Common myeloid progenitor, CD34-positive (primary cell): ENCODE measurements around the gene CHAMP1.

Source experiments
- CTCF ChIA-PET: fragments of 350-600 bp; sonication (Branson Sonifier 250); formaldehyde crosslinking; loops from one replicate; lab custom pipeline; 2021; ENCODE audit warnings: antibody characterized with exemption; lab: Charles Lee
- POLR2A ChIA-PET: fragments of 350-600 bp; sonication (Branson Sonifier 250); formaldehyde crosslinking; loops from one replicate; lab custom pipeline; 2021; ENCODE audit warnings: antibody characterized with exemption; lab: Charles Lee
- DNase-seq, 3 donors: peaks; one replicate each; pipeline versions ENCODE4 v3.0.0 to v3.0.0-alpha.2; 2013
- H3K27ac ChIP-seq, 2 experiments: 1 replicate in 1 of 2; 2 replicates in 1 of 2; pipeline ENCODE4 v1.7.0; 2013; ENCODE audit warnings: inconsistent platforms in 2 of 2, low read length in 2 of 2, mild to moderate bottlenecking in 2 of 2, low read depth in 1 of 2, moderate library complexity in 1 of 2; ENCODE audit not compliant: severe bottlenecking in 2 of 2, insufficient read depth in 1 of 2, poor library complexity in 1 of 2
- H3K27me3 ChIP-seq, 5 experiments: replicated peaks in 2 of 5; 1 replicate in 3 of 5; 2 replicates in 2 of 5; pipeline versions ENCODE4 v1.6.1 to v1.7.0; 2013; ENCODE audit warnings: low read length in 4 of 5, mild to moderate bottlenecking in 2 of 5, moderate library complexity in 2 of 5, inconsistent platforms in 1 of 5; ENCODE audit not compliant: insufficient read depth in 5 of 5, control insufficient read depth in 4 of 5
- H3K36me3 ChIP-seq, 4 experiments: 1 replicate in 2 of 4; 2 replicates in 2 of 4; pipeline versions ENCODE4 v1.6.1 to v1.7.0; 2013; ENCODE audit warnings: low read length in 3 of 4, control low read depth in 1 of 4, mild to moderate bottlenecking in 1 of 4; ENCODE audit not compliant: control insufficient read depth in 4 of 4, insufficient read depth in 4 of 4
- H3K4me1 ChIP-seq, 4 experiments: 1 replicate in 3 of 4; 2 replicates in 1 of 4; pipeline versions ENCODE4 v1.6.1 to v1.7.1; 2013; ENCODE audit warnings: low read length in 3 of 4, mild to moderate bottlenecking in 3 of 4, control low read depth in 1 of 4, inconsistent platforms in 1 of 4, moderate library complexity in 1 of 4; ENCODE audit not compliant: control insufficient read depth in 4 of 4, insufficient read depth in 4 of 4; ENCODE audit errors: control extremely low read depth in 1 of 4
- H3K4me3 ChIP-seq, 7 experiments: 1 replicate in 4 of 7; 2 replicates in 3 of 7; pipeline versions ENCODE4 v1.5.1 to v1.7.0; 2013; ENCODE audit warnings: mild to moderate bottlenecking in 7 of 7, low read length in 6 of 7, moderate library complexity in 6 of 7, inconsistent platforms in 2 of 7, low read depth in 2 of 7, control low read depth in 1 of 7; ENCODE audit not compliant: insufficient read depth in 4 of 7, control insufficient read depth in 1 of 7; ENCODE audit errors: extremely low read depth in 1 of 7
- H3K9me3 ChIP-seq, 5 experiments: 1 replicate in 4 of 5; 2 replicates in 1 of 5; pipeline versions ENCODE4 v1.6.1 to v1.7.1; 2013; ENCODE audit warnings: low read length in 4 of 5, mild to moderate bottlenecking in 2 of 5, inconsistent platforms in 1 of 5, low read depth in 1 of 5, moderate library complexity in 1 of 5; ENCODE audit not compliant: control insufficient read depth in 4 of 5, insufficient read depth in 2 of 5; ENCODE audit errors: control extremely low read depth in 1 of 5
- WGBS: methylation state at CpG from one replicate; pipeline ENCODE4 v1.1.5; 2013; ENCODE audit not compliant: insufficient coverage; 5-methylcytosine and 5-hydroxymethylcytosine counted together

The CHAMP1 gene

DNA sequence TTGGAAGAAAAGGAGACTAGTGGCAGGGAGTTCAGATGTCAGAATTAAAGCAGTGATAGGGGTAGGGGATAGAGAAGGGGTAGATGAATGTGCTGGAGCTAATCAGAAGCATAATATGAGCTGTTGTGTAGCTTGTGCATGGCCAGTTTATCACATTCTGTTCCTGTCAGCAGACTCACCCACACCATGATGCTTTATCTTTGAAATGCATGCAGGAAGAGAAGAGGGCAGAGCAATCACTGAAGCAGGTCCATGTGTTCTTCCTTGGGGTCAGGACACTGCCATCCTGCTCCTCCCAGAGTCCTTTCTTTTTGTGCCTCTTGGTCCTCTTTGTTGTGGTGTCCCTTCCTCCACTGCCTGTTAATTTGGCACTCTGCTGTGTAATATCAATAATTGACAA lies 5.8 kb downstream of the CHAMP1 start:
- peak; percentile 22 to 47 (median 26) for DNase-seq
- Histone ChIP-seq H3K36me3 (peaks cover 5 to 49% (median 34%) of the 10 kb centered on the region in 4 experiments), H3K4me1 (peaks cover 4 to 30% (median 16%) of the 10 kb centered on the region in 4 experiments), H3K27me3 (no peaks in the 10 kb centered on the region), H3K4me3 (no peak overlapping the region), H3K9me3 (no peaks in the 10 kb centered on the region), H3K27ac (peak overlapping the region in 1 of 2 experiments; percentile 55)
- POLR2A ChIA-PET: no interaction called here
- CTCF ChIA-PET: no interaction called here

DNA sequence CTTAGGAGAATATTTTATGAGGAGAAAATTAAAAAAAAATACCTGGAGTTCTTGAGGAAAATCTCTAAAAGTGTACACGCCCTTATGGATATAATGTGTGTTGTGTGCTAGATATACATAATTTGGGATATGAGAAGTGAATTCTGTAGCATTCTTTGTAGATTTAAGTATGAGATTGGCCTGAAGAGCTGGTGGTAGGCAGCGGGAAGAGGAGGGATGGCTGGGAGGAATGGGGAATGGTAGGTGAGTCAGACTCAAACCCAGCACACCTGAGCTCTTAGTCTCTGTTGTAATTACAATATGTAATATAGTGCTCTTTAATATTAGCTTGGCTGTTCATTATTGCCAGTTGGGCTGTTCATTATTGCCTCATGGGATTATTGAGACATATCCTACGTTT lies 7.0 kb downstream of the CHAMP1 start:
- H3K4me1 ChIP-seq: peaks cover 0 to 20% (median 9%) of the 10 kb centered on the region in 4 experiments
- CTCF ChIA-PET: no interaction called here
- no peaks in the 10 kb centered on the region for H3K9me3 ChIP-seq
- POLR2A ChIA-PET: no interaction called here
- WGBS: 100% methylated on average over 2 of the region's 3 CpGs
- DNase-seq: no peak
- H3K27me3 ChIP-seq: no peaks in the 10 kb centered on the region
- no peak overlapping the region for H3K27ac ChIP-seq
- no peak overlapping the region for H3K4me3 ChIP-seq
- peaks cover 7 to 59% (median 42%) of the 10 kb centered on the region in 4 experiments for H3K36me3 ChIP-seq

DNA sequence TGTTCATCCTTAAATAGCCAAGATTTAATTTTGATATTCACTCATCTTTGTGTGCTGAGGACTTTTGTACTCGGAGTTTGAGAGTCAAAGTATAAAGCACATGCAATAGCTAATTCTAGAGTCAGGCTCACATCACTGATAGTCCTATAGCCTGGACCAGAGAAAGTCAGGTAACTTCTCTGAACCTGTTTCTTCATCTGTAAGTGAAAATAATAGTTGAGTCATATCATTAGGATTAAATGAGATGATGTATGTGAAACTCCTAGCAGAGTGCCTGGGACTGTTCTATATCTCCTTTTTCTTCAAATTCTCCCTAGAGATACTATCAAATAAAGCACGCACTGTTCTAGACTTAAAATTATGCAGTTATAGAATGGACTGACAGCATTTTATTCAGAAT lies 9.0 kb downstream of the CHAMP1 start:
- CTCF ChIA-PET: interaction anchor here (1.2 kb wide), 1 partner anchor 15 kb away, joined by 5 read pairs; no protein-coding TSS in a partner anchor
- POLR2A ChIA-PET: no interaction called here
- Histone ChIP-seq H3K36me3 (peaks cover 7 to 71% (median 49%) of the 10 kb centered on the region in 4 experiments), H3K27ac (no peak overlapping the region), H3K4me1 (peaks cover 0 to 16% (median 4%) of the 10 kb centered on the region in 4 experiments), H3K4me3 (no peak overlapping the region), H3K27me3 (no peaks in the 10 kb centered on the region), H3K9me3 (no peaks in the 10 kb centered on the region)
- no peak for DNase-seq
- no CpG with 5 or more reads among the region's 2 CpGs for whole genome bisulfite sequencing

GRCh38 chr13:114324334-114324733 lies 10.0 kb downstream of the CHAMP1 start:
- Histone ChIP-seq H3K4me1 (peaks cover 0 to 7% (median 2%) of the 10 kb centered on the region in 4 experiments), H3K27me3 (no peaks in the 10 kb centered on the region), H3K9me3 (no peaks in the 10 kb centered on the region), H3K4me3 (no peak overlapping the region), H3K36me3 (peaks cover 7 to 73% (median 52%) of the 10 kb centered on the region in 4 experiments), H3K27ac (no peak overlapping the region)
- ChIA-PET CTCF (no interaction called here), POLR2A (no interaction called here)
- no peak for DNase-seq
- WGBS: 97% methylated on average over 4 of the region's 4 CpGs

- Histone ChIP-seq H3K36me3 (peaks cover 5 to 67% (median 48%) of the 10 kb centered on the region in 4 experiments), H3K4me1 (no peaks in the 10 kb centered on the region), H3K27me3 (no peaks in the 10 kb centered on the region), H3K4me3 (no peak overlapping the region), H3K9me3 (no peaks in the 10 kb centered on the region), H3K27ac (no peak overlapping the region)
- DNase-seq: no peak
- CTCF ChIA-PET: interaction anchor here (1.0 to 1.3 kb wide), 3 partner anchors 9 to 15 kb away, joined by 3 to 6 read pairs (median 4); no protein-coding TSS in a partner anchor
- POLR2A ChIA-PET: interaction anchor here (1.2 kb wide), 1 partner anchor 8 kb away, joined by 3 read pairs; no protein-coding TSS in a partner anchor
- WGBS: 96% methylated on average over 3 of the region's 3 CpGs
These were observed 11.4 kb downstream of the CHAMP1 start for GRCh38 chr13:114325729-114326128.

DNA sequence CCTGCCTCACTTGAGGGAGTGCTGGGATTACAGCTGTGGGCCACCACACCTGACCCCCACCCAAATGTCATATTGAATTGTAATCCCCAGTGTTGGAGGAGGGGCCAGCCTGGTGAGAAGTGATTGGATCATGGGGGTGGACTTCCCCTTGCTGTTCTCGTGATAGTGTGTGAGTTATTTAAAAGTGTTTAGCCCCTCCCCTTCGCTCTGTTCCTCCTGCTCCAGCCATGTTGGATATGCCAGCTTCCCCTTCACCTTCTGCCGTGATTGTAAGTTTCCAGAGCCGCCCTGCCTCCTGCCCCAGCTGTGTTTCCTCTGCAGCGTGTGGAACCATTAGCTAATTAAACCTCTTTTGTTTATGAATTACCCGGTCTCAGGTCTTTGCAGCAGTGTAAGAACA lies 13.7 kb downstream of the CHAMP1 start:
- H3K27me3 ChIP-seq: no peaks in the 10 kb centered on the region
- no peak overlapping the region for H3K27ac ChIP-seq
- no peaks in the 10 kb centered on the region for H3K9me3 ChIP-seq
- peaks cover 5 to 46% (median 35%) of the 10 kb centered on the region in 4 experiments for H3K36me3 ChIP-seq
- ChIA-PET CTCF (interaction anchor here (1.1 to 1.9 kb wide), 2 partner anchors 9 to 11 kb away, joined by 3 to 8 read pairs; no protein-coding TSS in a partner anchor), POLR2A (interaction anchor here (0.6 kb wide), 1 partner anchor 90 kb away, joined by 5 read pairs; no protein-coding TSS in a partner anchor)
- no peaks in the 10 kb centered on the region for H3K4me1 ChIP-seq
- no peak for DNase-seq
- WGBS: 100% methylated on average over 3 of the region's 6 CpGs
- no peak overlapping the region for H3K4me3 ChIP-seq

GRCh38 chr13:114328595-114328994 lies 14.3 kb downstream of the CHAMP1 start:
- POLR2A ChIA-PET: interaction anchor here (0.6 kb wide), 1 partner anchor 91 kb away, joined by 5 read pairs; no protein-coding TSS in a partner anchor
- H3K4me3 ChIP-seq: no peak overlapping the region
- H3K9me3 ChIP-seq: no peaks in the 10 kb centered on the region
- DNase-seq: no peak
- no peaks in the 10 kb centered on the region for H3K4me1 ChIP-seq
- CTCF ChIA-PET: interaction anchor here (1.9 kb wide), 1 partner anchor 10 kb away, joined by 8 read pairs; no protein-coding TSS in a partner anchor
- WGBS: 100% methylated on average over 1 of the region's 1 CpG
- H3K27me3 ChIP-seq: no peaks in the 10 kb centered on the region
- H3K36me3 ChIP-seq: peaks cover 5 to 41% (median 31%) of the 10 kb centered on the region in 4 experiments
- no peak overlapping the region for H3K27ac ChIP-seq
